Posterior cingulate gyrus (tissue), 11 donors: ENCODE data around the gene KPNB1.

Experiments
- DNase-seq, 10 donors: peaks; one replicate each; pipeline versions ENCODE4 v3.0.0 to v3.0.0-alpha.2; 2020 to 2021; ENCODE audit warnings: mixed read lengths in 3 of 10
- intact Hi-C: fragments of 100-400 bp; cut with DNase I; formaldehyde crosslinking; loops from one replicate; pipeline ENCODE4 v1.15.1; 2023

The KPNB1 gene

DNA sequence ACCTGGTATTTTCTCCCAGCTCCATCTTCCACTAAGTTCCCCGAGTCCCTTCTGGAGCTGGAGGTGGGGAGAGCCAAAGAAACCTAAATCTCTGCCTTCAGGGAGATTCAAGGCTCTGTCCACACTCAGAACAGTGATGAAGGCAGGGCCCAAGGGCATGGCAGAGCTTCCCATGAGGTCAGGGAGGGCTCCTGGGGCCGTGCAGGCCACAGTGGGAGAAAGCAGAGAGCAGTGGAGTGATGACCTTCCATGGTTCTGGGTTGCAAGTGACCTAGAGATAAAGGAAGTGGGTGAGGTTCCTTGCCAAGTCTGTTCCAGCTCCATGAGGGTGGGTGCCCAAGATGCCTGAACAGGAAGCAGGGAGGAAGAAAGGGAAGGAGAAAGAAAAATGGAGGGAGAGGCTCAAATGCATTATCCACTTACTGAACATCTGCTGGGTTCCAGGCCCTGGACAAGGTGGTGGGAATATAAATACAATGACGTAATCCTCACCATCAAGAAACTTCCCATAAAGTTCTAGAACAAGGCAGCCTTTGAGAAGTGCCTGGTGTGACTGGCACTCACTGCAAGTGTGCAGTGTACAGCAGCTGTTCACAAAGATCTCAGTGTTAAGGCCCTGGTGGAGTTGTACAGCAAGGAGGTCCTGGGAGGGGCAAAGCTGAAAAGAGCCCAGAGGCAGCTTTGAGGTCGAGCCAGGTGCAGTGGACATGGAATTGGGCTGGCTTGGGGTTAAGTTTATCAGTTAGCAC lies 57.5 kb downstream of the KPNB1 start:
- intact Hi-C loops, result no loop called here
- peak in 5 of 10 donors; percentile 9 to 89 (median 34) for DNase-seq

GRCh38 chr17:47707884-47708283 lies 58.2 kb downstream of the KPNB1 start:
- intact Hi-C loops, result no loop called here

GRCh38 chr17:47708312-47708863 lies 58.7 kb downstream of the KPNB1 start:
- intact Hi-C loops, result no loop called here
- peak in 3 of 10 donors; percentile 20 to 85 (median 23) for DNase-seq

More at GRCh38 chr17:47707884-47708283, 58.2 kb downstream of the KPNB1 start:
- DNase-seq, result peak in 1 of 10 donors; percentile 0

DNA sequence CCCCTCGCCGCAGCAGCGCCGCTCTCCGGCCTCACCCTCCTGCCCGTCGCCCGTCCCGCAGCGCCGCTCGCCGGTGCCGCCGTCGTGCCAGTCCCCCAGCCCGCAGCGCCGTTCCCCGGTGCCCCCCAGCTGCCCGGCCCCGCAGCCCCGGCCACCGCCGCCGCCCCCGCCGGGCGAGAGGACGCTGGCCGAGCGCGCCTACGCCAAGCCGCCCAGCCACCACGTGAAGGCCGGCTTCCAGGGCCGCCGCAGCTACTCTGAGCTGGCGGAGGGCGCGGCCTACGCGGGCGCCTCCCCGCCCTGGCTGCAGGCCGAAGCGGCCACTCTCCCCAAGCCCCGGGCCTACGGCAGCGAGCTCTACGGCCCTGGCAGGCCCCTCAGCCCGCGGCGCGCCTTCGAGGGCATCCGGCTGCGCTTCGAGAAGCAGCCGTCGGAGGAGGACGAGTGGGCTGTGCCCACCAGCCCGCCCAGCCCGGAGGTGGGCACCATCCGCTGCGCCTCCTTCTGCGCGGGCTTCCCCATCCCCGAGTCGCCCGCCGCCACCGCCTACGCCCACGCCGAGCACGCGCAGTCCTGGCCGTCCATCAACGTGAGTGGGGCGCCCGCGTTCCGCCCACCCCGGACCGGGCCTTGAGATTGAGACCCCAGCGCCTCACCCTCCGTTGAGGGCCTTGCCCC lies 59.3 kb downstream of the KPNB1 start:
- peak in 2 of 10 donors; percentile 52 to 90 for DNase-seq
- intact Hi-C loops, result no loop called here

DNA sequence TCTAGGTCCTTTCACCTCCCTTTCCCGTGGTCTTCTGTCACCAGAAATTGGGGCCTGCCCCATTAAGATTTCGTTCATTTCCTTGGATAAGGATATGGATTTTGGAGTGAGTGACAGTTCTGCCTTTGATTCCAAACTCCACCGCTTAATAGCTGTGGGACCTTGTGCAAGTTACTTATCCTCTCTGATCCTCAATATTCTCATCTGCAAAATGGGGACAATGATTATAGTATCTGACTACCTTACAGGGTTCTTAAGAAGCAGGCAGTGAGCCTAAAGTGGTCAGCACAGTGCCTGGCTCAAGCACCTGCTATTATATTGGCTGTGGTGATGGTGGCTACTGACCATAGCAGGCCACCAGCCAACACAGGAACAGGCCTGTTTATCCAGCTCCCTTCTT lies 59.9 kb downstream of the KPNB1 start:
- intact Hi-C loops, result no loop called here
- DNase-seq, result no peak

DNA sequence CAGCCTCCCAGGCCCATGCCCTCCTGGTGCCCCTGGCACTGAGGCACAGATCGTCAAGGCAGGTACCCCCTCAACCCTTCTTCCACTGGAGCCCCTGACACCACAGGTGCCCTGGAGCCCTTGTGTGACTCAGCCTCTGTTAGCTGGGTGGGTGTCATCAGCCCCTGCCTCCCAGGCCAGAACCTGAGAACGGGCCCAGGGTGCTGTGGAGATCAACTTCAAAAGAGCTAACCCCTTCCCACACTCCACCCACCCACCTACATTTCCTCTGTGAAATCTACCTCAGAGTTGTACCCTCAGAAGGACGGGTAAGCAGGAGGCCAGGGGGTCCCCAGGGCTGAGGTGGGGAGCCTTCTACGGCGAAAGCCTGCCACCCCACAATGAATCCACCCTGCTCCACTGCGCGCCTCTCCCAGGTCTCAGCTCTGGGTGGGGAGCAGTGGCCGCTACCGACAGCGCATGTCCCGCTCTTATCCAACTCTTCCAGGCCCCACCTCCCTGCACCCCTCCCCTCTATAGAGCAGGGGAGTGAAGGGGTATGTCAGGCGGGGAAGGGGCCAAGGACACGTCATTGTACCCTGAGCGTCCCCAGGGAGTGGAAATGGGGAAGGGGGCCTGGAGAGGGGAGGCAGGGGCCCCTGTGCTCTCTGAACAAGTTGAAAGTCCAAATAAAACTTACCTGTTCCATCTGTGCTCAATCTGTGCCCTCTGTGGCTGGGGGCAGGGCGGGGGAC lies 61.8 kb downstream of the KPNB1 start:
- intact Hi-C loops, result no loop called here
- DNase-seq, result no peak

GRCh38 chr17:47712330-47713023 lies 62.8 kb downstream of the KPNB1 start:
- intact Hi-C loops, result no loop called here
- DNase-seq, result no peak

DNA sequence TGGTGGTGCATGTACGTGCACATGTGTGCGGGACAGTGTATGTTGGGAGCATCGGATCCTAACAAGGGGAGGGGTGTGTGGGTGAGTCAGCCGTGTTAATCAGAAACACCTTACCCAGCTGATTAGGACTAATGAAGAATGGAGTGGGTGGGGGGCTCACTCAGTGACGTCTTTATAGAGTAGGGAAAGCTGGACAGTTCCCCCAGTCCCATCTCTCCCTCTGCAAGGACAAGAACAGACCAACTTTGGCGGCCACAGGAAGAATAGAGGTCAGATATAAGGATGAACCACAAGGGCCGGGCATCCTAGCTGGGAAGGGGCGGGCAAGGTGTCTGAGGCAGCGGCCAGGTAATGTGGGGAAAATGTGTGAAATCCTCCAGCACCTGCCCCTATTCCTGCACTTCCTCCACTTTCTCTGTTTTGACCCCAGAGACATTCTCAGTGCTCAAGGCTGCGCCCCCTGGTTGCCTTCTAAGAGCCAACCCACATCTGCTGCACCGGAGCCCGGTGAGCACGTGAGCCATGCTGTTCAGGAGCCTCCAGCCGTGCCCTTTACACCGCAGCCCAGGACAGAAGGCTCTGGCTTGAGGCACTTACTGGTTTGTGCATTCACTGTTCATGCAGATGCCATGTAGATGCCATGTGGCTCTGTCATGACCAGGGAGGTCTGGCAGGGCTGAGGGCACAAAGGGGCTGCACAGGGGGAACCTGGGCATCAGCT lies 64.4 kb downstream of the KPNB1 start:
- intact Hi-C loops, result no loop called here
- no peak for DNase-seq

DNA sequence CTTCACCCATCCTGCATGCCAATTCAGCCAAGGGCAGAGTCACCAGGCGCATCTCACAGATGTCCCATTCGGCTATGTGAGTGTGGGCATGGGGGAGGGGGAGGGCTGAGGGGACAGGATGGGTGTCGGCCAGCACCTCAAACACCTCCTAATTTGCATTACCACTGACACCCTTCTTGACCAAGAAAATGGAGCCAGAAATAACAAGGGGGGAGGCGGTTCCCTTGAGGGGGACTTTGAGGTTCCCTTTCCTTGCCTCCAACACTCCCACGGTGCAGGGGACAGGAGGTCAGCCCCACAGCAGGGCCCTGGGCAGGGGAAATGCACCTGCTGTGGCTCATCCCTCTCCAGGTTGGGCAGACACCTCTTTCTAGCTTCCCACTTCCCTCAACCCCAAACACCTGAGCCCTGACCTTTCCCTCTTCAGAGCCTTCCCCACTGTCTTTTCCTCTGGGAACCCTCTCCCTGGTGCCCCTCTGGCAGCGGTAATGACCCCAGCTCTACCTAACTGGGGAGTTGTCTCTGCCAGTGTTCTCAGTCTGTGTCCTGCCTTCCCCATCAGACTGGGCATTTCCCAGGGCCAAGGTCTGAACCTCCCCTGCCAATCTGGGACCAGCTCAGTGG lies 65.2 kb downstream of the KPNB1 start:
- DNase-seq, result no peak
- intact Hi-C loops, result no loop called here

DNA sequence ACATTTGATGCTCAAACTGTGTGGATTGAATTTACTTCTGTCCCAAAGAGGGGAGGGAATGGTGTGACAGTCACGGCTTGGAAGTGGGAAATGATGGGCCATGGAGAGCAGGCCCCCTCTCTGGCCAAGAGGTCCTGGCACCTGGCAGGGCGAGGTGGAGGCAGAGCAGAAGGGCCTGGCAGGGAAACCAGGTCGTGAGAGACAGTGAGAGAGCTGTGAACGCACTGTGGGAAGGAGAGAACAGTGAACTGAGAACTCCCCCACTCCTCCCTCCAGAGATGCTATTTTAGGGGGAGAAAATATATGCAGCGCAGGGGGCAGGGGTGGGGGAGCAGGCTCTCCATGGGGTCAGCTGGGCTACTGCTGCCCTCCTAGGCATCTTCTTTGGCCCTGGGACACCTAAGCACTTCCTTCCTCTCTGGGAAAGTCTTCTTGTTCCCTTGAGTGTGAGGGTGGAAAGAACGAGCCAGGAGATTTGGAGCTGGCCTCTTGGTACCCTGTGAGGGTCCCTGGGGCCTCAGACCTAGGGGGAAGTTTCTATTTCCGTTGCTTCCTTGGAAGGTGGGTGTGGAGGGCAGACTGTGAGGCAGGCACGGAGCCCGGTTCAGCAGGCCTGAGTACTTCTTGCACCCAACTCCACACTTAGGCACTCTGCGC lies 66.1 kb downstream of the KPNB1 start:
- DNase-seq, result no peak
- intact Hi-C loops, result loop anchor here (2.0 kb wide), 1 partner anchor 25 kb away; no protein-coding TSS in a partner anchor

DNA sequence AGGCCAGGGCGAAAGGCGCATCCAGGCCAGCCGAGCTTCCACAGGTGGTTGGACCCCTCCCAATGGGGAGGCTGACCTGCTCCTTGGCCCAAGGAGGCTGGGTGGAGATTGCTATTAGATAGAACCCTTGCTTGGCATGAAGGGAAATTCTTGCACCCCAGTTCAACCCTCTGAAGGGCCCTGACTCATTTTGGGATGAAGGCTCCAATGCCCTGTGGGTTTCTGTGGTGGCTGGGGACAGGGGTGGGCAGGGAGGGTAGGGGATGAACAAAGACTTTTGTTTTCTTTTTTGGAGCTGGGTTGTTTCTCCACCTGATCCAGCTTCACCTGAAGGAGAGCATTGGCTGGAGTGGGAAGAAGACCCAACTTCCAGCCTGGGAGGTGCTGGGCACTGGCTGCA lies 66.7 kb downstream of the KPNB1 start:
- intact Hi-C loops, result loop anchor here (2.0 kb wide), 1 partner anchor 24 kb away; no protein-coding TSS in a partner anchor

DNA sequence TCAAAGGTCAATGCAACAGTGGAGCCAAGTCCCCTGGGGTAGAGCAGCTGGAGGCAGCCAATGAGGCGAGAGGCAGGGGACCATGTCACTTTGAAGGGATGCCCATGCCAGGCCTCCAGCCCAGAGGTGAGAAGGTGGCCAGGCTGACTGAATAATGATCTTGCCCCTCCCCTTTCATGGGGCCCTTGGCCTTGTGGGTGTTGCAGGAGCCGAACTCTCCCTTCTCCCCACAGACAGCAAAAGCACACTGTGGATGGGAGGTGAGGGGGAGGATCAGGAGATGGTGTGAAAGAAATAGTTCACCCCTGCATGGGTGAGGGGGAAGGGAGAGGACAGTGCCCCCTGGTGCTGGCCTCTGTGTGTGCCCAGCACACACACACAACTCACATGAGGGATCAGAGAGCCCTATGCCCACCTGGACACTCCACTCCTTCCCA lies 67.6 kb downstream of the KPNB1 start:
- no peak for DNase-seq
- intact Hi-C loops, result loop anchor here (2.0 kb wide), 1 partner anchor 24 kb away; no protein-coding TSS in a partner anchor

More for the DNA sequence above, 66.7 kb downstream of the KPNB1 start:
- no peak for DNase-seq

DNA sequence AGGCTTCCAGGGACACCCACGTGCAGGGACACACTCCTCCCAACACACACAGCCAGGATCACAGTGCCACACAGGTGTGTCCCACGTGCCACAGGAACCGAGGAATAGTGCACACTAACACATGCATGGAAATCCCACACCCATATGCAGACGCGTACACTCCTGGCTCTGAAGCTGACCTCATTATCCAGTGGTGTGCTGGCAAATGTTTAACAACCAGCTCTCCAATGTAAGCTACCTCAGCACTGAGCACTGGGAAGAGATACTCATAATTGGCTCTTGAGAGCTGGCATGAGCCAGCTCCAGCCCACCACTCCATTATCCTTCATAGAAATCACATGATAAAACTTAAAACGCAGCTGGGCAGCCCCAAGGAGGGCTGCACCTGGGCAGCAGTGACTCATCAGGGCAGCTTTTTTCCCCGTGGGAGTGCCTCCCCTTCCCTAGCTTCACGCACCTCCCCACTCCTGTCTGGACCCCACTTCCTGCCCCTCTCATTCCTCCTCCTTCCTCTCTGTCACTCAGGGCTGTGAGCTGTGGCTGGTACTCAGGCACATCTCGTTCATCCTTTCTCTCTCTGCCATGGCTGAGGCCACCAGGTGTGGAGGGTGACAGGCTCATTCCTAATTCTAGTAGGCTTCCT lies 68.4 kb downstream of the KPNB1 start:
- intact Hi-C loops, result loop anchor here (2.0 kb wide), 1 partner anchor 23 kb away; no protein-coding TSS in a partner anchor
- no peak for DNase-seq

DNA sequence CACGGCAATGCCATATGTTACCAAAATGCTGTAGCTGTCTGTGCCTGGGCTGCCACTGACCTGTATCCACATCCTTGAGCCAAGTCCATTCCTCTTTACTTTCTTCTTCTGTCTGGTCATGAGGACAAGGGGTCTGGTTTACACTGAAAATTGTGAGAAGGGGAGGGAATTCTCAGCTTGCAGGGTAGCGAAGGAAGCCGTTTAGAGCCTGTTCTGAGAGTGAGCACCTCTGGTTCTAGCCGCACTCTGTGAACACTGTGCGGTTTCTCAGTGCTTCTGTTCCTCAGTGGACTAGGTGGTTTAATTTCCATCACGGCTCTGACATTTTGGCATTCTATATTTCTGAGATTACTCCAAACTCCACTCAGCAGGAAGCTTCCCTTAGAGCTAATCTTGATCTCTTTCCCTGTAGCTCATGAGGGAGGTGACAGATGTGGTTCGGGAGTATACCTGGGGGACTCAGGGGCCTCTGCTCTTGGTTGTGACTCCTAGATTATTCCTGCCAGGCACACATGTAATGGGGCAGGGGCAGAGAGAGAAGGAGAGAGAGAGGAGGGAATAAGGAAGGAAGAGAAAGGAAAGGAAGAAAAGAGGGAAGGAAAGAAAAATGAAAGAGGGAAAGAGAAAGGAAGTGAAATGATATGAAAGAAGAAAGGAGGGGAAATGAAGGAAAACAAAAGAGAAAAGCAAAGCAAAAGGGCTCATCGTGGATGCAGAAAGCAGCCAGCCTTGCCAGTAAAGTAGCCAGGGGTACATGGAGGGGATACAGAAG lies 69.1 kb downstream of the KPNB1 start:
- intact Hi-C loops, result no loop called here
- DNase-seq, result no peak

DNA sequence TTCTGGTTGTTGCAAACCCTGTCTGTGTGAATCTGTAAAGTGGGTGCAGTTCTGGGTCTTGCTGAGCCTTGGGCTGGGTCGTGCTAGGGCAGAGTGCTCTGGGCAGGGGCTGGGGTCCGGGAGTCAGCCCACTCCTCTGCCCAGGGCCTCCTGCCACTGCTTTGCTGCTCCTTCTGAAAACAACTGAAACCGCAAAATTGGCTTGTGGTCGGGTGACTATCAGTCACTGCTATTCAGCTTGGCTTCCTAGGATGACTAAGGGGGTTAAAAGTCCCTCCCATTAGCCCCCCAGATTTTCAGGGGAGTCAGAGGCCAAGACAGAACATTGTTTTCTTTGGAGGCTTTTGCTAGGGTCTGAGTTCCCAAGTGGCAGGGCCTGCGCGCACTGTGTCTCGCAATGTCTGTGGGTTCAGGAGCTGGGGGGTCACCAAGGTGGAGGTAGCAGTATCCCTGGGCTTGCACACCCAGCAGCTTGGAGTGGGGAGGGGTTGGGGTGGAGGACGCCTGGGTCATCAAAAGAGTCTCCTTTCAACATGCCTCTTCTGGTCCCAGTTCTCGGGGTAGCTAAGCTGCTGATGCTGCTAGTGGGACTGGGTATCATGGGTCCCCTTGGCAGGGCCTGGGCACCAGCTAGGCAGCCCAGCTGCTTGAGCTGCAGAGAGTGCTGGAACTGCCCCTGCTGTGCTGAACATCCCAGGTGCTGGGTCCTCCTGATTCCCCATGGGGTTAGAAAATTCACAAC lies 69.9 kb downstream of the KPNB1 start:
- intact Hi-C loops, result no loop called here
- DNase-seq, result no peak

GRCh38 chr17:47720196-47720595 lies 70.5 kb downstream of the KPNB1 start:
- DNase-seq, result no peak
- intact Hi-C loops, result no loop called here
